Inflammatory macrophage treated with lipopolysaccharide for 4 hours (primary cell): ENCODE measurements around the gene KCNJ10.

Experiments used
- DNase-seq: peaks from one replicate; pipeline ENCODE4 v3.0.0-alpha.2; 2020

The KCNJ10 gene

GRCh38 chr1:159985473-159985872 lies 84.5 kb downstream of the KCNJ10 start:
- DNase-seq, result no peak

- DNase-seq, result no peak
Measured at GRCh38 chr1:159983681-159984080, 86.3 kb downstream of the KCNJ10 start.

- no peak for DNase-seq
Measured at GRCh38 chr1:159982280-159982679, 87.7 kb downstream of the KCNJ10 start.

- no peak for DNase-seq
Measured at GRCh38 chr1:159981351-159982055, 88.5 kb downstream of the KCNJ10 start.

- no peak for DNase-seq
Measured at GRCh38 chr1:159980786-159981185, 89.2 kb downstream of the KCNJ10 start.

- no peak for DNase-seq
Measured at GRCh38 chr1:159980076-159980475, 89.9 kb downstream of the KCNJ10 start.

GRCh38 chr1:159979257-159979656 lies 90.7 kb downstream of the KCNJ10 start:
- DNase-seq, result no peak

GRCh38 chr1:159978107-159978398 lies 91.9 kb downstream of the KCNJ10 start:
- no peak for DNase-seq

- DNase-seq, result no peak
Measured at GRCh38 chr1:159977364-159978106, 92.4 kb downstream of the KCNJ10 start.

- DNase-seq, result no peak
Measured at GRCh38 chr1:159974350-159974965, 95.5 kb downstream of the KCNJ10 start.

- no peak for DNase-seq
Measured at GRCh38 chr1:159973350-159973940, 96.5 kb downstream of the KCNJ10 start.

- DNase-seq, result no peak
Measured at GRCh38 chr1:159972443-159973205, 97.3 kb downstream of the KCNJ10 start.

GRCh38 chr1:159970932-159971342 lies 99.0 kb downstream of the KCNJ10 start:
- DNase-seq, result no peak

GRCh38 chr1:159968901-159969300 lies 101.1 kb downstream of the KCNJ10 start:
- peak; percentile 29 for DNase-seq

GRCh38 chr1:159965263-159965662 lies 104.7 kb downstream of the KCNJ10 start:
- no peak for DNase-seq

- DNase-seq, result no peak
Measured at GRCh38 chr1:159964144-159964543, 105.8 kb downstream of the KCNJ10 start.

- DNase-seq, result no peak
Measured at GRCh38 chr1:159962176-159962575, 107.8 kb downstream of the KCNJ10 start.

GRCh38 chr1:159961636-159962035 lies 108.3 kb downstream of the KCNJ10 start:
- no peak for DNase-seq

GRCh38 chr1:159960721-159961381 lies 109.1 kb downstream of the KCNJ10 start:
- DNase-seq, result no peak

GRCh38 chr1:159959451-159959850 lies 110.5 kb downstream of the KCNJ10 start:
- DNase-seq, result no peak

GRCh38 chr1:159958719-159959380 lies 111.1 kb downstream of the KCNJ10 start:
- DNase-seq, result no peak

- DNase-seq, result no peak
Measured at GRCh38 chr1:159957824-159958268, 112.1 kb downstream of the KCNJ10 start.
